ENCODE results near the gene PRDX2. TPM values are rescaled to one million over a fixed set of nuclear protein-coding genes. Genes with fewer than 3 reads are reported as not detected.
A peak's percentile ranks its signal among the peaks of the same experiment; 100 is the strongest.

PRDX2 gene
- total RNA-seq, 1 donor from 2014 or later: 497 TPM

GRCh38 chr19:12815088-12815487 is 13.5 kb upstream of the PRDX2 start:
- H3K4me1 Mint-ChIP-seq (ENCODE audit: unreplicated experiment): no peaks in the 10 kb centered on the region
- H3K27ac Mint-ChIP-seq: no peak overlapping the region
- no peaks in the 10 kb centered on the region for H3K9me3 Mint-ChIP-seq
- H3K36me3 Mint-ChIP-seq: no peaks in the 10 kb centered on the region
- H3K27me3 Mint-ChIP-seq: no peaks in the 10 kb centered on the region
- no peak for DNase-seq (ENCODE audit: extremely low spot score, unreplicated experiment)
- TF ChIP-seq CTCF (conservative IDR thresholded peaks at IDR 0.05): no peak
- no peak overlapping the region for H3K4me3 Mint-ChIP-seq

- peak; percentile 24 for TF ChIP-seq CTCF (conservative IDR thresholded peaks at IDR 0.05)
- peaks cover 3% of the 10 kb centered on the region for H3K27me3 Mint-ChIP-seq
- no peaks in the 10 kb centered on the region for H3K9me3 Mint-ChIP-seq
- peak within 1 kb of the TSS; percentile 96 for H3K4me3 Mint-ChIP-seq
- H3K27ac Mint-ChIP-seq: peak within 1 kb of the TSS; percentile 88
- H3K36me3 Mint-ChIP-seq: peaks cover 5% of the 10 kb centered on the region
- H3K4me1 Mint-ChIP-seq (ENCODE audit: unreplicated experiment): peaks cover 15% of the 10 kb centered on the region
- DNase-seq (ENCODE audit: extremely low spot score, unreplicated experiment): peak; percentile 92
These were observed 4.9 kb upstream of the PRDX2 start, which contains the start of gene RNASEH2A for GRCh38 chr19:12806242-12807081. RNASEH2A (plus strand) TSS chr19:12806584; CDS start chr19:12806674, 90 bp downstream.

GRCh38 chr19:12804051-12804450 is 2.5 kb upstream of the PRDX2 start:
- H3K4me3 Mint-ChIP-seq: no peak overlapping the region
- peaks cover 22% of the 10 kb centered on the region for H3K4me1 Mint-ChIP-seq (ENCODE audit: unreplicated experiment)
- peaks cover 5% of the 10 kb centered on the region for H3K36me3 Mint-ChIP-seq
- no peak for DNase-seq (ENCODE audit: extremely low spot score, unreplicated experiment)
- H3K27me3 Mint-ChIP-seq: peaks cover 3% of the 10 kb centered on the region
- H3K9me3 Mint-ChIP-seq: no peaks in the 10 kb centered on the region
- H3K27ac Mint-ChIP-seq: no peak overlapping the region
- TF ChIP-seq CTCF (conservative IDR thresholded peaks at IDR 0.05): no peak

- DNase-seq (ENCODE audit: extremely low spot score, unreplicated experiment): no peak
- peak overlapping the region; percentile 78 for H3K27ac Mint-ChIP-seq
- H3K4me3 Mint-ChIP-seq: peak overlapping the region; percentile 93
- no peak for TF ChIP-seq CTCF (conservative IDR thresholded peaks at IDR 0.05)
- peaks cover 22% of the 10 kb centered on the region for H3K4me1 Mint-ChIP-seq (ENCODE audit: unreplicated experiment)
- no peaks in the 10 kb centered on the region for H3K9me3 Mint-ChIP-seq
- no peaks in the 10 kb centered on the region for H3K36me3 Mint-ChIP-seq
- peaks cover 3% of the 10 kb centered on the region for H3K27me3 Mint-ChIP-seq
These were observed 887 bp upstream of the PRDX2 start for GRCh38 chr19:12802267-12803106.

GRCh38 chr19:12800923-12801465 is 606 bp downstream of the PRDX2 start:
- peaks cover 5% of the 10 kb centered on the region for H3K36me3 Mint-ChIP-seq
- no peaks in the 10 kb centered on the region for H3K9me3 Mint-ChIP-seq
- peak overlapping the region; percentile 93 for H3K4me3 Mint-ChIP-seq
- H3K4me1 Mint-ChIP-seq (ENCODE audit: unreplicated experiment): peaks cover 23% of the 10 kb centered on the region
- H3K27ac Mint-ChIP-seq: peak overlapping the region; percentile 81
- TF ChIP-seq CTCF (conservative IDR thresholded peaks at IDR 0.05): no peak
- H3K27me3 Mint-ChIP-seq: peaks cover 3% of the 10 kb centered on the region
- no peak for DNase-seq (ENCODE audit: extremely low spot score, unreplicated experiment)
